Middle frontal gyrus (tissue), 1 donor: ENCODE measurements around the gene SUV39H1.
A peak's percentile ranks its signal among the peaks of the same experiment; 100 is the strongest.
"Not testable (repeated sequence)": the region's sequence is repeated elsewhere in the genome, so short reads cannot be mapped to it uniquely, and the experiment has no call there.

Experiments used
- DNase-seq: peaks from one replicate; pipeline ENCODE4 v3.0.0-alpha.2; 2015; ENCODE audit warnings: low spot score; ENCODE audit errors: extremely low spot score

SUV39H1 gene

DNA sequence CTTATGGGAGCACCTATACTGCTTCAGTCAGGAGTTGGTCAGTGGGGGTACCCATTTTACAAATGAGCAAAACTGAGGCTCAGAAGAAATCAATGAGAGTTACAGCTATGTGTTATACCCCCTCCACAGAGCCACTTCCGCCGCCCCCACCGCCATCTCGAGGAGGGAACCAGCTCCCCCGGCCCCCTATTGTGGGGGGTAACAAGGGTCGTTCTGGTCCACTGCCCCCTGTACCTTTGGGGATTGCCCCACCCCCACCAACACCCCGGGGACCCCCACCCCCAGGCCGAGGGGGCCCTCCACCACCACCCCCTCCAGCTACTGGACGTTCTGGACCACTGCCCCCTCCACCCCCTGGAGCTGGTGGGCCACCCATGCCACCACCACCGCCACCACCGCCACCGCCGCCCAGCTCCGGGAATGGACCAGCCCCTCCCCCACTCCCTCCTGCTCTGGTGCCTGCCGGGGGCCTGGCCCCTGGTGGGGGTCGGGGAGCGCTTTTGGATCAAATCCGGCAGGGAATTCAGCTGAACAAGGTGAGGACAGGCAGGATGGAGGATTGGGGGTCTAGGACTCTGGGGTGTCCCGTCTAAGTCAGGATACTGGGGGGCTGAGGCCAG lies 7.9 kb upstream of the SUV39H1 start:
- DNase-seq = no peak

DNA sequence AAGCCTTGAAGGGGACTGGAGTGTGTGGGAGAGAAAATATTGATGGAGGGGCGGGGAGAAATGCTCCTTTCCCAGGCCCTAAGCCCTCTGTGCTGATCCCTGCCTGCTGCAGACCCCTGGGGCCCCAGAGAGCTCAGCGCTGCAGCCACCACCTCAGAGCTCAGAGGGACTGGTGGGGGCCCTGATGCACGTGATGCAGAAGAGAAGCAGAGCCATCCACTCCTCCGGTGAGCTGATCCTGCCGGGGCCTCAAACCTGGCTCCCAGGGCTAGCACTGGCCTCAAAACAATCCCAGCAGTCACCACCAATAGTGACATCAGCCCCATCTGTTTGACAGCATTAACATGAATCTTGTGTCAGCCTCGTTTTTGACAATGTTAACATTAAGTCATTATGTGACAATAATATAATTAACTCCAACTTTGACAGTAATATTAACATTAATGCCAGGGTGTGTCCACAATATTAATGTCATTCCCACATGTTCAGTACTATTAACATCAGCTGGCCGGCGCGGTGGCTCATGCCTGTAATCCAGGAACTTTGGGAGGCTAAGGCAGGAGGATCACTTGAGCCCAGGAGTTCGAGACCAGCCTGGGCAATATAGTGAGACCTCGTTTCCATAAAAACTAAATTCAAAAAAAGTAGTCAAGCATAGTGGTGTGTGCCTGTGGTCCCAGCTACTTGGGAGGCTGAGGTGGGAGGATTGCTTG lies 7.2 kb upstream of the SUV39H1 start:
- no peak for DNase-seq

DNA sequence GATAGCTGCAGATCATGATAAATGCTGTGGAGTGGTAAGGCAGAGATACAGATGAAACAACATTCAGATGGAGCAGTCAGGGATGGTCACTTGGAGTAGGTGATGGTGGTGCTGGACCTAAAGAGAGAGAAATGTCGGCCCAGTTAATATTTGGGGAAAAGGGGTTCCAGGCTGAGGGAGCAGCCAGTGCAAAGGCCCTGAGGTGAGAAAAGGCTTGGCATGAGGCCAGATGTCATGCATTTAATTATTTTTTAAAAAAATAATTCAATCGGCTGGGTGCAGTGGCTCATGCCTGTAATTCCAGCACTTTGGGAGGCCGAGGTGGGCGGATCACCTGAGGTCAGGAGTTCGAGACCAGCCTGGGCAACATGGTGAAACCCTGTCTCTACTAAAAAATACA lies 4.8 kb upstream of the SUV39H1 start:
- not testable (repeated sequence) for DNase-seq

DNA sequence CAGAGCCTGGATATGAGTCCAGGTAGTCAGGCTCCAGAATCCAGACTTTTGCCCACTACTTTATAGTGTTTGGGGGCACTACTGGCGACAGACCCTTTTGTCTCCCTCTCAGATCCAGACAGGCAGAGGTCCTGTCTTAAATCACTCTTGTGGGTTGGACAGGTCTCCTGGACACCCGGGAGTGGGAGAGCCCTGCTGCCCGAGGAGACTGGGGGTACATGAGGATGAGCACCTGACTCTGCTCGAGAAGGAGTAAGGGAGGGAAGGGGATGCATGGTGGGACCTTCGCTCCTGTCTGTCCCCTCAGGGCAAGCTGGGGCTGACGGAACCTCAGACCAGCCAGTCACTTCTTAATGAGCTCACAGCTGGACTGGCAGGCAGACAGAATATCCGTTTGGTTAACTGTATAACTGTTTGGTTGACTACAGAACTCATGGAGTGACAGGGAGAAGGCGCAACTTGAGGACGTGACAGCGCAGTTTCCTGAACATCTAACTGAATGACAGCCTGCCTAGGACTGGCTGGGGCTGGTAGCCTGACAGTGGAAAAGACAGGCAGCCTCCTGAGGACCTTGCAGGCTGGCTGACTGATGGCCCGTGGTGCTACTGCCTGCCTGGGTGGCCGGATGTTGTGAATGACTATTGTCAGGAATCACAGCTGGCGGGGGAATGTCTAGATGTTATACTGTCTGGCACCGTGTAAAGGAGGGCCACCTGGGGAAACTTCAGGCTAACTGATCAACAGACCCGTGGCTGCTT lies 1.6 kb upstream of the SUV39H1 start:
- DNase-seq = no peak

DNA sequence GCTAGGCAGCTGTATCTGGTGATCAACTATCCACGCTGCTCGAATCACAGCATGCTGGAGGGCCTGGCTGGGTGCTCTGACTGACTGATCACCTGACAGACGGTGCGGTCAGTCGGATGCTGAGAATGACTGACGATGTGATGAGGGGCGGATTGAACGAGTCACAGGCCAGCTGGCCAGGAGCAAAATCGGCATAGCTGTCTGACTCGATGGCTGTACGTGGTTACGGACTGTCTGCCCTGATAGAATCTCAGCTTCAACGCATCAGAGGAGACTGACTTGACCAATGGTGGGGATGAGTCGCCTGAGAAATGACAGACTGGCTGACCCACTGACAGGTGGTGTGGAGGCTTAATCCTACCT lies 1.0 kb upstream of the SUV39H1 start:
- DNase-seq = no peak

DNA sequence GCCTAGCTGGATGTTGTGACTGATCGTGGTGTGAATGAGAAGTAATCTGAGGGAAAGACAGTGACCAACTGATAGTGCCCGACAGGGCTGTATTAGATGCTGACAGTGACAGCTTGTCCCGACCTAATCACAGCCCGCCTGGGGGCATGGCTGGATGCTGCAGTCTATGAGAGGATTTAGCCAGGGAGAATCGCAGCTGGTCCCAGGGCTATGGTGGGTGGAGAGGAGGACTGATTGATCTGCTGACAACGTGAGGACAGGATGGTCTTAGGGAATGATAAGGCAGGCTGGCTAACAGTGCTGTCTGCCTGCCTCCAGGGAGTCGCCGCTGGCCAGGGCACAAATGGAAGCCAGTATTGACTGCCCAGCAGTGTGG lies 621 bp upstream of the SUV39H1 start:
- no peak for DNase-seq

DNA sequence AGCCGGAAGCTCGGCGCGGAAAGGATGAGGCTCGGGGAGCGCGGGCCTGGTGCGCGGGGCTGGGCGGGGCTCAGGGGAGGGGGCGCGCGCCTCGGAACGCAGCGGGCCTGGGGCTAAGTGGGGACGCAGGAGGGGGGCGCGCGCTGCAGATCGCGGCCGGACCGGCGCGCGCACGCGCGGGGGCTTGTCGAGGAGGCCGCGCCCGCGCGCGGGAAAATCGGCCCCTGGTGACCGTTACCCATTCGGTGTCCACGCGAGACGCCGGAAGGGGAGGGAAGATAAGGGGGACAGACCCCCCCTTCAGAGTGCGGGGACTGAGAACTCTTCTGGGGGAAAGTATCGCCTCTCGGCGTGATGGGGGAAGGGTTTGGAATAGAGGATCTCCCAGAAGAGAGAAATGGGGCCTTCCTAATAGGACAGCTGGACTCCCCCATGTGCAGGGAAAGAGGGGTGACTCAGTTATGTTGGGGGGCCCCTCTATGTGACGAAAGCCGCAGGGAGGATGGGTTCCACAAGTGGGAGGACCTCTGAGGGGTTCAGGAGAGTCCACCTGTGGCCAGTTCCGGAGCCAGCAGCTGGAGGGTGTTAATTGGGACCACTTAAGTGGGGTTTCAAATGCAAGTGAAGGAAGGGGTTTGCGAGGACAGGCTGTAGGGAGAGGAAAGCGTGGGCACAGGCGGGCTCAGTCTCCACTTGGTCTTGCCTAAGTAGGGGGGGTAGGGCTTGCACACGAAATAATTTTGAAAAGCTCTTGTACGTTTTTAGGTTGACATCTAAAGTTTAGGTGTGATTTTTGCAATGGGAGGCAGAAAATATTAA lies 584 bp downstream of the SUV39H1 start:
- DNase-seq = no peak

DNA sequence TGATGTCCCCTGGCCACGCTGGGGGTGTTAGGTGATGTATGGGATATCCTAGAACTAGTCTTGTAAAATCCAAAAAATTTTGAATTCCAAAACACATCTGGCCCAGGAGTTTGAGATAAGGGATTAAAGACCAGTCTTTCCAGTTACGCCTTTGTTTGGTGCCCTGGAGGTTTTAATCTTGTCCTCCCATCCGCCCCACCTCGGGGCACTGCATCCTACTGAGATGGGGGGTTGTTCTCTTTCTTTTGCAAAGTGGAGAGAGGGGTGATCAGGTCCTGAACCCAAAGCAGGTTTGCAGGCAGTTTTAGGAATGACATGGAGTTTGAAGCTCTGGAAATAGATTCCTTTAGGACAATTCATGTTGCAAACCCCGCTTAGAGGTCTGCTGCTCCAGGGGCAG lies 1.8 kb downstream of the SUV39H1 start:
- DNase-seq = no peak

DNA sequence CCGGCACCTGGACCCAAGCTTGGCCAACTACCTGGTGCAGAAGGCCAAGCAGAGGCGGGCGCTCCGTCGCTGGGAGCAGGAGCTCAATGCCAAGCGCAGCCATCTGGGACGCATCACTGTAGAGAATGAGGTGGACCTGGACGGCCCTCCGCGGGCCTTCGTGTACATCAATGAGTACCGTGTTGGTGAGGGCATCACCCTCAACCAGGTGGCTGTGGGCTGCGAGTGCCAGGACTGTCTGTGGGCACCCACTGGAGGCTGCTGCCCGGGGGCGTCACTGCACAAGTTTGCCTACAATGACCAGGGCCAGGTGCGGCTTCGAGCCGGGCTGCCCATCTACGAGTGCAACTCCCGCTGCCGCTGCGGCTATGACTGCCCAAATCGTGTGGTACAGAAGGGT lies 3.7 kb downstream of the SUV39H1 start:
- no peak for DNase-seq

DNA sequence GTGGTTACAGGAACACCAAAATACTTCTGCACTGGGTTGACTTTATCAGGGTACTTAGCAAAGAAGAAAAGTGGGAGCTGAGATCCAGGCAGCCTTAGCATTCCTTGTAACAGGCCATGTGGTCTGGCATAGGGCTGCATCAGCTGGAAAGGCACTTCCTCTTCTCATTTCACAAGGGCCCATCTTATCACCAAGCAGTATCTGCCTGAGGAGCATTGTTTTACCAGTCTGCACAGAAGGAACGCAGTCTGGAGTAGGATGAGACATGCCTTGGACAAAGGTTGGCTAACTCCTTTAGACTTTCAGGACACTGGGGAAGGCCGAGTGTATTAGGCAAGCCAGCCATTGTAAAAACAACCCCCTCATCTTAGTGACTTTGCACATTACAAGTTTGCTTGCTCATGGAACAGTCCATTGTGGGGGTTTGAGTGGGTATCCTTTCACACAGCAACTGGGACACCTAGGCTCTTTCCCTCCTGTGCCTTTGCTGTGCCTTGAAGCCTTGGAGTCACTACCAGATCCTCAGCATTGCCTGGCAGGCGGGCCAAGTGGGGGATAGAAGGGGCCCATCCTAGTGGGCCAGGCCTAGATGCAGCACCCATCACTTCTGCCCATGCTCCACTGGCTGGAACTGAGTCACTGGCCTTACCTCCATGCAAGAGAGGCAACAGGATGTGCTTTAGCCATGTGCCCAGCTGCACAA lies 4.6 kb downstream of the SUV39H1 start:
- DNase-seq = no peak

DNA sequence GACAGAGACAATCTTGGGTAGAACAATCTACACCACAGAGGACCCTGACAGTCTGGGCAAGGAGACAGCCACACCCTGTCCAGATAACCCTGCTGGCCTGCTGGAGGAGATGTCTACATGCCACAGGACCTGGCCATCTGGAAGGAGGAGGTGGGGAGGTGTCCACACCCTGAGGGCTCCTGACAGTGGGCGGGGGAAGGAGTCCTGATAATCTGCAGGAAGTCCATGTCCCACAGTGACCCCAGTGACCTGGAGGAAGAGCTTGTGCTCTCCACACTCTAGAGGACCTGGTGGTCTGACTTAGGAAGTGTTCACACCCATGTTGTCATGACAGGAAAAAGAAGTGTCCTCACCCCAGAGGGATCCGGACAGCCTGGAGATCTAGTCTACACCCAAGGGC lies 5.5 kb downstream of the SUV39H1 start:
- DNase-seq = no peak

DNA sequence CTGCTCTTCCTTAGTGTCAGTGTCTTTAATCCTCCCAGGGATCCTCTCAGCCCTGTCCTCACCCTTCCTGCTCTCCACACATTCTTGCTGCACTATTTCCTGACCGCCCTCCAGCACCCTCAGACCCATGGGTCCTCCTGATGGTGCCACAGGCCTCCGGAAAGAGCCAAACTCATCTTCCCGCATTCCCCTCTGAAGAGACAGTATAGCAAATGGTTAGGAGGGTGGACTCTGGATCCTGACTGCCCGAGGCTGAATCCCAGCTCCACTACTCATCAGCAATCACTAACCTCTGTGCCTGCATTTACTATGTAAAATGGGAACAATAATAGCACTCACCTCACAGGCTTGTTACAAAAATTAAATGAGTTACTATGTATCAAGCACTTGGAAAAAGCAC lies 6.2 kb downstream of the SUV39H1 start:
- no peak for DNase-seq

DNA sequence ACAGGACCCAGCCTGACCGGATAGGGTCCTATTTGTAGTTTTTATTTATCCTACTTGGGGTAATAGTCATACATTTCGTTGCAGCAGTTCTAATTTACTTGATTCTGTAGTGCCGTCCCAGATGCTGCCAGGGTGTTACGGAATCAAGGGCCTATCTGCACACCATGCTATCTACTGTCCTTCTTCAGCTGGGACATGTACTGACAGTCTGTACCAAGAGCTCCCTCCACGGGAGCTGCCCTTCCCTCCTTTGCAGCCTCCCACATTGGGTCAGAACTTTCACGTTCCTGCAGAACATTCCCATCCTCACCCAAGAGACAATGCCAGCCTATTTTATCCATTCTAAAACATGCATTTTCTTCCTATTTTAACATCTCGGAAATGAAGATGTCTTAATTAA lies 6.7 kb downstream of the SUV39H1 start:
- no peak for DNase-seq

DNA sequence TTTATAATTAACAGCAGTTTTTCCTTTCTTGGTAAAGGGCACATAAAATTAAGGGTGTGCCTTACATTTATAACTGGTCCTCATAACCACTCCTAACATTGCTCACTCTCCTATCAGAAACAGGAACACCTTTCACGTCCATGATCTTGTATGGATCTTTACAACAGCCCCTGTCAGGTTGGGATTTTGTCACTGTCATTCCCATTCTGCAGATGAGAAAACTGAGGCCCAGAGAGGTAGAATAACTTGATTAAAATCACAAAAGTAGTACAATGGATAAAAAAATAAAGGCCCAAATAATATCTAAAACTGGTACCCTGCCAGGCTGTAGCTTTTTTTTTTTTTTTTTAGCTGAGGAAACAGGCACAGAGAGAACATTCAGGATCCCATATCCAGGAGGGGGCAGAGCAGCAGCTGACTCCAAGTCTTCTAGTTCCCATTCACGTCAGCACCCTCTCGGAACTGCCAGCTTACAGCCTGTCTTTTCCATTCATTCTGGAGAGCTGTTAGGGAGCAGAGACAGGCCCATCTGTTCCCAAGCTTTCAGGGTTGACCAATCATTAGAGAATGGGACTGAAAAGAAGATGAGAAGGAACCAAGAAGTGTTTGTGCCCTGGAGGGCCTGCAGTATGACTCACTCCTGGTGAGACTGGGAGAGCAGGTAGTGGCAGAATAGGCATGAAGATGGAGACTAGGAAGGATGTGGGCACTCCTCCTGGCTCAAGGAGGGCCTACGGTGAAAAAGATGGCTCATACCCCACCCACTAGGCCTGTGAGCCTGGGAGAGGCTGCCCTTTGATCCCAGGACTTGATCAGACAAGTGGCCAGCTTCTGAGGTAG lies 7.3 kb downstream of the SUV39H1 start:
- peak; percentile 9 for DNase-seq

DNA sequence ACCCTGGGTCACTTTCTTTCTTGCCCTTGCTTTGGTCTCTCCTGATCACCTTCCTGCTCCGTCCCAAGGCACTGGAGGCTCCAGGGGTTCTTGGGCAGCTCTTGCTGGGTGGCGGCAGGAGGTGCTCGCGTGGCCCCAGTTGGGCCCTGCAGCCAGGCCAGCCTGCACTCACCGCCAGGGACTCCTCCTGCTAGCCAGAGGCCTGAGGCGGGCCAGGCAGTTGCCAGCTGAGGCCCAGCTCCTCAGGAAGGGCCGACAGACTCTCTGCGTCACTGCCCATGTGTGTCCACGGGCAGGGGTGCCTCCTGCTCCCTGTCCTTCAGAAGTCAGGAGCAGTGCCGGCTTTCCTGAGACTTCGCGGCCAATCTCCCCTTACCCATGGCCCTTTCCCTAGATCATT lies 9.3 kb downstream of the SUV39H1 start:
- no peak for DNase-seq

DNA sequence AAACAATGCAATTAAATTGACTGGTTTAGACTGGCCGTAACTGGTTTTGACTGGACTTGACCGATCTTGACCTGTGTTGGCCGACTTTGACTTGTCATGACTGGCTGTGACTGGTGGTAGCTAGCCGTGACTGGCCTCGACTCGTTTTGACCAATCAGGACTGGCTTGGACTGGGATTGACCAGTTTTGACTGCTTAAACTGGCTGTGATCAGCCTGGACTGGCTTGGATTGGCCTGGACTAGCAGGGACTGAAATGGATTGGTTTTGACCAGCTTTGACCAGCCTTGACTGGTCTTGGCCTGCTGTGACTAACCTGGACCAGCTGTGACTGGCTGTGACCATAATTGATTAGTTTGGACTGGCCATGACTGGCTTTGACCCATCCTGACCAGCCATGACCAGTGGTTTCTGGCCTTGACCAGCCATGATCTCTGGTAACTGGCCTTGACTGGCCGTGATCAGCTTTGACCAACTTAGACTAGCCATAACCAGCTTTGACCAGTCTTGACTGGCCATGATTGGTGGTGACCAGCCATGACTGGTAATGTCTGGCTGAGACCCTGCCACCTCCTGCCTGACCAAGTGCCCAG lies 13.1 kb downstream of the SUV39H1 start:
- no peak for DNase-seq

DNA sequence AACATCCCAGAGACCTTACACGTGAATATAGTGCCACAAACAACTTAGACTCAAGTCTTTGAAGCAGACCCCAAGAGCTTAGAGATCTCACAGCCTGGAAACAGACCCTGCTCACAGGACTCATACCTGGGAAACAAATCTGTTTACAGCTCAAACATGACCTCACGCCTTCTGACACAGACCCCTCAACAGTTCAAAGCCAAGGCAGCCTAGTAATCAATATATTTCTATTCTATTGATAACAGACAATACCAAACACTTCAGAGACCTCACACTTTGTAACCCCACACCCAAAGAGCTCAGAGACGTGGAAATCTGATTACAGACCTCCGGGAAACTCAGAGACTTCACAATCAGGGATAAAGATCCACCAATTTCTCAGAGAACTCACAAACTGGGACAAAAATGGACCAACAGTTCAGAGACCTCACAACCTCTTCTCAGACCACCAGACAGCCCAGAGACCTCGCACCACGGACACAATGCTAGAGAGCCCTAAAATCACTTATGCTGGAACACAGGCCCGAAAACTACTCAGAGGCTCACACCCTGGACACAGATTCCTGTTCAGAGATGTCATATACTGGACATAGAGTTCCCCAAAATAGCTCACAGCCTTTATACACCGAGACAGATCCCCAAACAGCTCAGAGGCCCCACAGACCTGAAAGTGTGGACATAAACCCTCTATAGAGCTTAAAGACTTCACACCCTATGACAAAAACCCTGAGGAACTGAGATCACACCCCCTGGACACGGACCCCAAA lies 14.8 kb downstream of the SUV39H1 start:
- no peak for DNase-seq

DNA sequence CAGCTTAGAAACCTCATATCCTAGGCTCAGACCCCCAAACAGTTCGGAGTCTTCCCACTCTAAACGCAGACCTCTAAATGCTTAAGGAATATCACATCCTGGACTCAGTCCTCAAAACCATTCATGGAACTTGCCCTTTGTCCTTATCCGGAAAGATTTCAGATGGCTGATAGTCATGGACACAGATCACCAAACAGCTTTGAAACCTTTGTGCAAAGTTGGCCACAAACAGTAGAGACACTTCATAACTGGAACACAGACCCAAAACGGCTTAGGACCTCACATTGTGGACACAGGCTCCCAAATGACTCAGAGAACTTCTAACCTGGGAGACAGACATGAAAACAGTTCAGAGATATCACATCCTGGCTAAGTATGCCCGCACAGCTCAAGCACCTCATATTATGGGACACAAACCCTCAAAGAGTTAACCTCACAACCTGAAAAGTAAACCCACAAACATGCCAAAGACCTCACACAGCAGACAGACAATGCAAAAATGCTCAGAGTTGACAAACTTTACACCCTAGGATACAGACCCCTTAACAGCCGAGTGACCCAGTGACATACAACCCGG lies 15.5 kb downstream of the SUV39H1 start:
- no peak for DNase-seq

DNA sequence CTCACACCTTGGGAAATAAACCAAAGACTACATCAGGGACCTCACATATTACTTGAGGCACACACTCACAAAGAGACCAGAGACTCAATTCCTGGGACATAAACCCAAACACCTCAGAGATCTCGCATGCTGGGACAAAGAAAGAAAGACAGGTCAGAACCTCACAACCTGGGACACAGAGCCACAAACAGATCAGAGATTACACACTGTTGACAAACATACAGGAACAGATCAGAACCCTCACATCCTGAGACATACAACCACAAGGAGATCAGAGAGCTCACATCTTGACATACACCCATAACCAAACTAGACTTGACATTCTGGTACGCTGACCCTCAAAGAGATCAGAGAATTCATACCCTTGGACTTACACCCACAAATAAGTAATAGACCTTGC lies 17.3 kb downstream of the SUV39H1 start:
- DNase-seq = no peak
